ENCODE measurements around the gene FZD2. TPM values are rescaled to one million over a fixed set of nuclear protein-coding genes. Genes with fewer than 3 reads are reported as not detected.
"Not testable (repeated sequence)": the region's sequence is repeated elsewhere in the genome, so short reads cannot be mapped to it uniquely, and the experiment has no call there.

The FZD2 gene
- total RNA-seq (1 to 10 TPM in 3 of 6 donors, under 1 TPM in 3; 0.57 to 3.6 (median 1.3) TPM), polyA plus RNA-seq (under 1 TPM; 0.16 to 0.91 TPM)

DNA sequence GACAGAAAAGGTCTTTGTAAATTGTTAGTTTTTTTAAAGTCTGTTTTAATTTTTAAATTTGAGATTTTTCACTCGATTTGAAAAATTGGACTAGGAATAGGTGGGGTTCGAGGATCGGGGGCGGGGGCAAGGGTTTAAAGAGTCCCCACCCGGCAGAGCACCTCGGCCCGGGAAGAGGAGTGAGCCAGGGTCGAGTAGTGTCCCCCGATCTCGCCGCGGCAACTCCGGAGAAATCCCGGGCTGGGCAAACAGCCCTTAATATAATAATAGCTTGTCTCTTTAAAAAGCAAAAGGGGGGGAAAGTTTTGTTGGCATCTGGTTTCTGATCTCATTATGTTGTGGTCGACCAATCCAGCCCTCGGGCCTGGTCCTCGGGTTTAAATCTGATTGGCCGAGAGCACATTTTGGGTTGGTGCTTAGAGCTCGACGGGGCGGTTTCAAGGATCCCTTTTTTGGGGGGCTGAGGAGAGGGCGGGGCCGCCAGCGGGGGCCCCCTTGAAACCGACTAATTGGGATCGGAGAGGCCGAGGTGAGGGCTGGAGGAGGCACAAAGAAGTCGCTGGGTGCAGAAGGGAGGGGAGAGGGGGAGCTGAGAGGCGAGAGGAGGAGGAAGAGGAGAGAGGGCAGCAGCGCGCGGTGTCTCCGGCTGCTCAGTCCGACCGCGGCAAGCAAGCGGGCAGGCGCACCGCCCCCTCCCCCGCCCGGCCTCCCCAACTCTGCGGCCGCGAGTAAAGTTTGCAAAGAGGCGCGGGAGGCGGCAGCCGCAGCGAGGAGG is at the start of gene FZD2:
FZD2 (plus strand) TSS at position 653 of the 775 bp plus-strand sequence. CDS start 205 bp downstream, outside the sequence.
- FAIRE-seq (no peak), ATAC-seq (peak; percentile 92 to 95 (median 94)), DNase-seq (peak; percentile 68 to 85 (median 74))
- intact Hi-C loops (cut with DNase I), result no loop called here
- no peaks in the 10 kb centered on the region for H3K36me3 ChIP-seq
- H3K4me3 ChIP-seq, result peak within 1 kb of the TSS; percentile 11 to 69 (median 44)
- no peaks in the 10 kb centered on the region for H3K9me3 ChIP-seq
- H3K4me1 ChIP-seq, result no peaks in the 10 kb centered on the region
- no peaks in the 10 kb centered on the region for H3K27me3 ChIP-seq
- peak within 1 kb of the TSS in 2 of 4 donors; percentile 41 to 71 for H3K27ac ChIP-seq
- TF ChIP-seq, protein P1, sequence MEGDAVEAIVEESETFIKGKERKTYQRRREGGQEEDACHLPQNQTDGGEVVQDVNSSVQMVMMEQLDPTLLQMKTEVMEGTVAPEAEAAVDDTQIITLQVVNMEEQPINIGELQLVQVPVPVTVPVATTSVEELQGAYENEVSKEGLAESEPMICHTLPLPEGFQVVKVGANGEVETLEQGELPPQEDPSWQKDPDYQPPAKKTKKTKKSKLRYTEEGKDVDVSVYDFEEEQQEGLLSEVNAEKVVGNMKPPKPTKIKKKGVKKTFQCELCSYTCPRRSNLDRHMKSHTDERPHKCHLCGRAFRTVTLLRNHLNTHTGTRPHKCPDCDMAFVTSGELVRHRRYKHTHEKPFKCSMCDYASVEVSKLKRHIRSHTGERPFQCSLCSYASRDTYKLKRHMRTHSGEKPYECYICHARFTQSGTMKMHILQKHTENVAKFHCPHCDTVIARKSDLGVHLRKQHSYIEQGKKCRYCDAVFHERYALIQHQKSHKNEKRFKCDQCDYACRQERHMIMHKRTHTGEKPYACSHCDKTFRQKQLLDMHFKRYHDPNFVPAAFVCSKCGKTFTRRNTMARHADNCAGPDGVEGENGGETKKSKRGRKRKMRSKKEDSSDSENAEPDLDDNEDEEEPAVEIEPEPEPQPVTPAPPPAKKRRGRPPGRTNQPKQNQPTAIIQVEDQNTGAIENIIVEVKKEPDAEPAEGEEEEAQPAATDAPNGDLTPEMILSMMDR (IDR thresholded peaks at IDR 0.05), result no peak
- 0 to 1% methylated on average over 31 to 48 of the region's 49 CpGs for WGBS, 2 donors

DNA sequence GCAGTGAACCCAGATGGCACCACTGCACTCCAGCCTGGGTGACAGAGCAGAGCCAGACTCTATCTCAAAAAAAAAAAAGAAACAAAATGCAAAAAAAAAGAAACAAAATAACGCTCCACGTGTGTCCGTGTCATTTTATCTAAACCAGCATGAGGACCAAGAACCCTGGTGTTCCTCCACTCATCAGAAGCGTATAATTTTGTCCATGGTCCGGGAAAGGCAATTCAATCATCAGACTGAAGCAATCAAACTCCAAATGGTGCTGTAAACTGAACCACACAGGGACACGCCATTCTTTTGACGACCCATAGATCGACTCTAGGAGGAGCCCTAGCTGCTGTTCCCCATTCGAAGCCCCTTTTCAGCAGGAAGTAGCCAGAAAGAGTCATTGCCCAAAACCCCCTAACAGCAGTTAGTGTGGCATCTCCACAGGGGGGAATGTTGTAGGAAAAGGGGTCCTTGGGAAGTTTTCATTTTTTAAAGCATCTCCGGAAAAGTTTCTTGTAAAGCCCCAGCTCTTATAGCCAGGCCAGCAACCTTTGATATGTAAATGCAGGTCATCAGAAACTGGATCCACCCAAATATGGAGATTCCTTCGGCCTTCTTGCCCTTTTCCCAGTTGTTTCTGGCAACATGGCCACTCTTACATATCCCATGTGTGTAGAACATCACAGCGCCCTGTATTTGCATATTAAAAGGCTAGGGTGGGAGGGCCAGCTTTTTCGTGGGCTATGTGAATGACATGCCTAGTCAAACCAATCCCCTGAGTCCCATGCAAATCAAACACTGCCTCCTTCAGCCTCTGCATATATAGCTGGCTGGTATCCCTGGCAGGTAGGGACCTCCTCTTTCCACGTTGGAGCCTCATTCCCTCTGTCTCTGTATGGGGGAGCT is 45.8 kb upstream of the FZD2 start:
- FAIRE-seq; H3K4me1 ChIP-seq; H3K27ac ChIP-seq; intact Hi-C loops (cut with DNase I); H3K27me3 ChIP-seq; DNase-seq; H3K36me3 ChIP-seq; H3K4me3 ChIP-seq; H3K9me3 ChIP-seq; ATAC-seq: not testable (repeated sequence)
- 36 to 37% methylated on average over 14 of the region's 14 CpGs for WGBS, 2 donors

DNA sequence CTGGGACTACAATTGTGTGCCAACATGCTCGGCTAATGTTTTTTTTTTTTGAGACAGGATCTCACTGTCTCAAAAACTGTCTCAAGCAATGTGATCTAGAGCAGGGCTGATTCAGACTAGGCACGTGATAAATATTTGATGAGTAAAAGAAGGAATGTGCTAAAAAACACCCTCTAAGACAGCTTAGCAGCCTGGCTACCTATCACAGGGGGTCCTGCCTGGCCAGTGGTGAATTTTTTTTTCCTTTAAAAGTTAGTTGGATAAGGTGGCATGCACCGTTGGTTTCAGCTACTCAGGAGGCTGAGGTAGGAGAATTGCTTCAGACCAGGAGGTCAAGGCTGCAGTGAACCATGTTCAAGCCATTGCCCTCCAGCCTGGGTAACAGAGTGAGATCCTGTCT is 39.3 kb upstream of the FZD2 start:
- 22 to 30% methylated on average over 3 of the region's 3 CpGs for WGBS, 2 donors
- no peak overlapping the region for H3K4me3 ChIP-seq
- FAIRE-seq (no peak), DNase-seq (no peak), ATAC-seq (no peak)
- TF ChIP-seq, protein P1 (IDR thresholded peaks at IDR 0.05), result no peak
- no peaks in the 10 kb centered on the region for H3K27me3 ChIP-seq
- no peaks in the 10 kb centered on the region for H3K36me3 ChIP-seq
- intact Hi-C loops (cut with DNase I), result no loop called here
- H3K27ac ChIP-seq, result no peak overlapping the region
- H3K4me1 ChIP-seq, result no peaks in the 10 kb centered on the region
- no peaks in the 10 kb centered on the region for H3K9me3 ChIP-seq

DNA sequence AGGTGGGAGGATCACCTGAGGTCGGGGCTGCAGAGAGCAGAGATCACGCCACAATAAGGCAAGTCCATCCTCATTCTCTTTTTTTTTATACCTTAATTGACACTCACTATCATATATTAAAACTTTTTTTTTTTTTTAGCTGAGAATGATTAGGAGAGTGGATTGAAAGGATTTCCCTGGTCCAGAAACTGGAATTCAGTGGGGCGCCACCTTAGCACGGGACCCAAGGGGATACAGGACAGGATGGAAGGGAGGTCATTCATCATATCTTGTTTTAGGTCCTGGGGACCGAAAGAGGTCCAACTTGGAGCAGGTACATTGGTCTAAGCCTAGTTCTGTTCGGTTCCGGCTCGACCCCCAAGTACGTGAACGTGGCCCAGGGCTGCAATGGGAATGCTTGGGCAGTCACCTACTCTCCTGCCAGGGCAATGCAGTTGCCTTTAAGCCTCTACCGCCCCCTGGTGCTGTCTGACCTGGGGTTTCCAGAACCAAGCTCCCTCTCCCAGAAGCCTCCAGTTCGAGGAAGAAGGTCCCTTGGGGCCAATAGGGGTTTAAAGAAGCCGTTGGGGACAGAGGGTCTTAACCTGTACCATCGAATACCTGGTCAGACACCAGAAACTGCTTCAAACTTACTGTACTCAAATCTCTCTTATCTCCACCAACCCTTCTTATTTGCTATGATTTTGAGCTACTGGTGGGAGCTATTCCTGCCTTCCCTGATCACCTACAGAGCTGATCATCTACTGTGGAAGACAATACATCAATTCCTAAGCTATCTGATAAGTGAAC is 34.2 kb upstream of the FZD2 start:
- Histone ChIP-seq H3K4me1 (no peaks in the 10 kb centered on the region), H3K27ac (no peak overlapping the region), H3K27me3 (no peaks in the 10 kb centered on the region), H3K9me3 (no peaks in the 10 kb centered on the region), H3K4me3 (no peak overlapping the region), H3K36me3 (no peaks in the 10 kb centered on the region)
- FAIRE-seq (no peak), DNase-seq (peak; percentile 59 to 84 (median 71)), ATAC-seq (peak; percentile 80 to 98 (median 94))
- WGBS, 2 donors, result 46 to 50% methylated on average over 14 of the region's 14 CpGs
- TF ChIP-seq, protein P1 (IDR thresholded peaks at IDR 0.05), result peak in 3 of 4 donors; percentile 15 to 42 (median 30)
- intact Hi-C loops (cut with DNase I), result no loop called here

DNA sequence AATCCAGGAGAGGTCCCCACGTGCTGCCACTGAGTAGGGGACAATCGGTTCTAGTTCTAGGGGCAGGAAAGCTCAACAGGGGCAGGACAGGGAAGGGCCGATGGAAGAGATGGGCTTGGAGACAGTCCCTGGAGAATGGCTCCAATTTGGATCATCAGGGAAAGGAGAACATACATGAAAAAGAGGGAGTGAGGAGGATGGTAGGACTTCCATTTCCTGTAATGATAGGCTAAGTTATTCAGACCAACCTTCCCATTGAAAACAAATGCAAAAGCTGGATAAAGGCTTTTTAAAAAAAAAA is 33.7 kb upstream of the FZD2 start:
- TF ChIP-seq, protein P1 (IDR thresholded peaks at IDR 0.05), result no peak
- H3K27ac ChIP-seq, result no peak overlapping the region
- H3K4me1 ChIP-seq, result no peaks in the 10 kb centered on the region
- H3K36me3 ChIP-seq, result no peaks in the 10 kb centered on the region
- no peak overlapping the region for H3K4me3 ChIP-seq
- 60 to 63% methylated on average over 3 of the region's 3 CpGs for WGBS, 2 donors
- ATAC-seq, result peak in 1 of 4 donors; percentile 17
- intact Hi-C loops (cut with DNase I), result no loop called here
- H3K27me3 ChIP-seq, result no peaks in the 10 kb centered on the region
- DNase-seq, result no peak
- H3K9me3 ChIP-seq, result no peaks in the 10 kb centered on the region
- no peak for FAIRE-seq

Measured in pancreas (tissue), 10 donors.